Upper lobe of left lung (tissue), 6 donors: ENCODE results near the gene SVIL. TPM values are rescaled to one million over a fixed set of nuclear protein-coding genes. Genes with fewer than 3 reads are reported as not detected.

Experiments used
- ATAC-seq, 2 donors: fragments of 200-7000 bp; cut with Tn5 transposase; one replicate each; pipeline ENCODE4 v1.9.1; 2022; ENCODE audit warnings: mild to moderate bottlenecking in 2 of 2, moderate library complexity in 2 of 2; ENCODE audit not compliant: low FRiP score in 2 of 2
- DNase-seq, 2 donors: peaks; one replicate each; pipeline ENCODE4 v3.0.0-alpha.2; 2019 to 2020
- H3K27ac ChIP-seq, 4 donors: fragments of 200-600 bp; sonication (generic); one replicate each; pipeline ENCODE4 v1.5.1; 2016 to 2019
- H3K27me3 ChIP-seq, 4 donors: fragments of 200-600 bp; sonication (generic); one replicate each; pipeline ENCODE4 v1.5.1; 2017 to 2019
- H3K36me3 ChIP-seq, 4 donors: fragments of 200-600 bp; sonication (generic); one replicate each; pipeline ENCODE4 v1.5.1; 2016 to 2019
- H3K4me1 ChIP-seq, 4 donors: fragments of 200-600 bp; sonication (generic); one replicate each; pipeline ENCODE4 v1.5.1; 2018 to 2019
- H3K4me3 ChIP-seq, 4 donors: fragments of 200-600 bp; sonication (generic); one replicate each; pipeline ENCODE4 v1.5.1; 2017 to 2019; ENCODE audit warnings: mild to moderate bottlenecking in 2 of 4, moderate library complexity in 1 of 4
- H3K9me3 ChIP-seq, 4 donors: fragments of 200-600 bp; sonication (generic); one replicate each; pipeline ENCODE4 v1.5.1; 2018 to 2019
- CTCF ChIP-seq, 6 experiments: fragments of 450-650 bp in 4 of 6; fragments of 200-600 bp in 2 of 6; sonication (generic) in 2 of 6; IDR thresholded peaks; one replicate each; pipeline ENCODE4 v1.5.1; 2016 to 2019; ENCODE audit warnings: antibody characterized with exemption in 6 of 6
- EP300 ChIP-seq, 4 donors: sonication (generic); formaldehyde crosslinking; IDR thresholded peaks; one replicate each; pipeline ENCODE4 v1.5.1; 2017; ENCODE audit warnings: antibody characterized with exemption in 4 of 4, control low read depth in 2 of 4
- POLR2A ChIP-seq, 4 donors: fragments of 450-650 bp; IDR thresholded peaks; one replicate each; pipeline ENCODE4 v1.5.1; 2016 to 2017; ENCODE audit warnings: antibody characterized with exemption in 4 of 4, mild to moderate bottlenecking in 2 of 4
- POLR2AphosphoS5 ChIP-seq, 2 donors: sonication (generic); formaldehyde crosslinking; IDR thresholded peaks; one replicate each; pipeline ENCODE4 v1.5.1; 2017; ENCODE audit warnings: antibody characterized with exemption in 2 of 2
- WGBS, 2 donors: methylation state at CpG; one replicate each; pipeline ENCODE4 v1.1.5; 2017 to 2018; 5-methylcytosine and 5-hydroxymethylcytosine counted together
- total RNA-seq, 6 donors: library from RNA; depleted of rRNA in 4 of 6; stranded (reverse); fragments of >200 nt in 4 of 6; gene quantifications; one replicate each; pipeline versions ENCODE4 v1.1.0 to v1.2.1, GENCODE V29; 2016 to 2021
- donor health status: DM: no; HTN: no; CAD: no; lungs with moderate emphysema.
- donor health status: DM: no; HTN: yes; CAD: no; lungs with severe emphysema.

The SVIL gene
- total RNA-seq, 6 donors from 2014 or later, result 65.5 to 137 (median 105) TPM

GRCh38 chr10:29542723-29543122 lies 92.0 kb downstream of the SVIL start:
- DNase-seq (no peak), ATAC-seq (no peak)
- Histone ChIP-seq H3K27ac (no peak overlapping the region), H3K4me1 (no peaks in the 10 kb centered on the region), H3K9me3 (no peaks in the 10 kb centered on the region), H3K27me3 (no peaks in the 10 kb centered on the region), H3K36me3 (peaks cover 0 to 13% (median 0%) of the 10 kb centered on the region in 4 donors), H3K4me3 (no peak overlapping the region)
- TF ChIP-seq EP300 (IDR thresholded peaks at IDR 0.05) (no peak), POLR2A (IDR thresholded peaks at IDR 0.05) (no peak), CTCF (IDR thresholded peaks at IDR 0.05) (no peak), POLR2AphosphoS5 (IDR thresholded peaks at IDR 0.05) (no peak)
- WGBS, 2 donors, result 93% methylated on average over 4 of the region's 4 CpGs

- WGBS, 2 donors, result 92% methylated on average over 15 of the region's 15 CpGs
- H3K27ac ChIP-seq, result no peak overlapping the region
- H3K4me3 ChIP-seq, result no peak overlapping the region
- H3K4me1 ChIP-seq, result peaks cover 0 to under 1% (median 0%) of the 10 kb centered on the region in 4 donors
- H3K36me3 ChIP-seq, result peaks cover 0 to 13% (median 0%) of the 10 kb centered on the region in 4 donors
- TF ChIP-seq CTCF (IDR thresholded peaks at IDR 0.05), result no peak
- TF ChIP-seq POLR2AphosphoS5 (IDR thresholded peaks at IDR 0.05), result no peak
- TF ChIP-seq POLR2A (IDR thresholded peaks at IDR 0.05), result no peak
- no peak for TF ChIP-seq EP300 (IDR thresholded peaks at IDR 0.05)
- ATAC-seq, result no peak
- DNase-seq, result no peak
- no peaks in the 10 kb centered on the region for H3K27me3 ChIP-seq
- no peaks in the 10 kb centered on the region for H3K9me3 ChIP-seq
Measured at GRCh38 chr10:29541422-29542210, 93.2 kb downstream of the SVIL start.

- Histone ChIP-seq H3K27ac (no peak overlapping the region), H3K27me3 (no peaks in the 10 kb centered on the region), H3K4me1 (peaks cover 8 to 16% (median 13%) of the 10 kb centered on the region in 4 donors), H3K36me3 (peaks cover 0 to 9% (median 0%) of the 10 kb centered on the region in 4 donors), H3K4me3 (no peak overlapping the region), H3K9me3 (no peaks in the 10 kb centered on the region)
- TF ChIP-seq EP300 (IDR thresholded peaks at IDR 0.05) (no peak), CTCF (IDR thresholded peaks at IDR 0.05) (no peak), POLR2A (IDR thresholded peaks at IDR 0.05) (no peak), POLR2AphosphoS5 (IDR thresholded peaks at IDR 0.05) (no peak)
- ATAC-seq (no peak), DNase-seq (no peak)
- 96 to 98% methylated on average over 10 of the region's 10 CpGs for WGBS, 2 donors
Measured at GRCh38 chr10:29540016-29540415, 94.8 kb downstream of the SVIL start.

- 87 to 92% methylated on average over 6 of the region's 6 CpGs for WGBS, 2 donors
- no peak for TF ChIP-seq CTCF (IDR thresholded peaks at IDR 0.05)
- TF ChIP-seq POLR2A (IDR thresholded peaks at IDR 0.05), result no peak
- TF ChIP-seq POLR2AphosphoS5 (IDR thresholded peaks at IDR 0.05), result no peak
- TF ChIP-seq EP300 (IDR thresholded peaks at IDR 0.05), result no peak
- H3K4me1 ChIP-seq, result peaks cover 8 to 21% (median 13%) of the 10 kb centered on the region in 4 donors
- ATAC-seq (no peak), DNase-seq (no peak)
- no peak overlapping the region for H3K27ac ChIP-seq
- peaks cover 0 to 8% (median 0%) of the 10 kb centered on the region in 4 donors for H3K36me3 ChIP-seq
- no peak overlapping the region for H3K4me3 ChIP-seq
- no peaks in the 10 kb centered on the region for H3K9me3 ChIP-seq
- H3K27me3 ChIP-seq, result no peaks in the 10 kb centered on the region
Measured at GRCh38 chr10:29539412-29539811, 95.4 kb downstream of the SVIL start.
